ENCODE results near the gene GALNT2.

DNA sequence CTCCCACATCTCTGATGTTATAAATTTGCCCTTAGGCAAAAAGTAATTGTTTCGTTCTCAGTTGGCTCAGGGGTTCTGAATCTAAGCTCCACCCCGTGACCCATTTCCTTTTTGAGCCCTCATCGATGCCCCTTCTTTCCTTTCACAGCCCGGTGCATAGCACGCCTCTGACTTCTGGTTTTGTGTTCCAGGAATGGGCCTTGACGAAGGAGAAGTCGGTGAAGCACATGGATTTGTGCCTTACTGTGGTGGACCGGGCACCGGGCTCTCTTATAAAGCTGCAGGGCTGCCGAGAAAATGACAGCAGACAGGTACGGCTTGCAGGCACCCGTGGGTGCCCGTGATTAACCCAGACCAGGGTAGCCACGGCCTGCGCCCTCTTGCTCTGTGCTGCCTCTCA lies 207.2 kb downstream of the GALNT2 start:
- TF ChIP-seq, protein P1, sequence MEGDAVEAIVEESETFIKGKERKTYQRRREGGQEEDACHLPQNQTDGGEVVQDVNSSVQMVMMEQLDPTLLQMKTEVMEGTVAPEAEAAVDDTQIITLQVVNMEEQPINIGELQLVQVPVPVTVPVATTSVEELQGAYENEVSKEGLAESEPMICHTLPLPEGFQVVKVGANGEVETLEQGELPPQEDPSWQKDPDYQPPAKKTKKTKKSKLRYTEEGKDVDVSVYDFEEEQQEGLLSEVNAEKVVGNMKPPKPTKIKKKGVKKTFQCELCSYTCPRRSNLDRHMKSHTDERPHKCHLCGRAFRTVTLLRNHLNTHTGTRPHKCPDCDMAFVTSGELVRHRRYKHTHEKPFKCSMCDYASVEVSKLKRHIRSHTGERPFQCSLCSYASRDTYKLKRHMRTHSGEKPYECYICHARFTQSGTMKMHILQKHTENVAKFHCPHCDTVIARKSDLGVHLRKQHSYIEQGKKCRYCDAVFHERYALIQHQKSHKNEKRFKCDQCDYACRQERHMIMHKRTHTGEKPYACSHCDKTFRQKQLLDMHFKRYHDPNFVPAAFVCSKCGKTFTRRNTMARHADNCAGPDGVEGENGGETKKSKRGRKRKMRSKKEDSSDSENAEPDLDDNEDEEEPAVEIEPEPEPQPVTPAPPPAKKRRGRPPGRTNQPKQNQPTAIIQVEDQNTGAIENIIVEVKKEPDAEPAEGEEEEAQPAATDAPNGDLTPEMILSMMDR (IDR thresholded peaks at IDR 0.05; ENCODE audit: borderline replicate concordance, extremely low read depth, low read length, poor library complexity, severe bottlenecking) = no peak
- TF ChIP-seq EZH2 (IDR thresholded peaks at IDR 0.05; ENCODE audit: borderline replicate concordance, low read depth, low read length, severe bottlenecking) = no peak

All from DND-41 (cell line).